OCI-LY1 (cell line): ENCODE results near the gene UBASH3B.

Source experiments
- CTCF ChIP-seq: fragments of 200-600 bp; sonication (generic), shearing (Covaris generic); IDR thresholded peaks from 2 replicates; pipeline ENCODE4 v1.5.1; 2017; ENCODE audit warnings: mild to moderate bottlenecking, antibody characterized with exemption, low read length, moderate library complexity, mixed read lengths
- EZH2 ChIP-seq: fragments of 200-600 bp; sonication (generic), shearing (Covaris generic); IDR thresholded peaks from 2 replicates; pipeline ENCODE4 v1.8.0; 2017; ENCODE audit warnings: borderline replicate concordance, mixed run types, mild to moderate bottlenecking, antibody characterized with exemption, low read length, moderate library complexity, mixed read lengths

DNA sequence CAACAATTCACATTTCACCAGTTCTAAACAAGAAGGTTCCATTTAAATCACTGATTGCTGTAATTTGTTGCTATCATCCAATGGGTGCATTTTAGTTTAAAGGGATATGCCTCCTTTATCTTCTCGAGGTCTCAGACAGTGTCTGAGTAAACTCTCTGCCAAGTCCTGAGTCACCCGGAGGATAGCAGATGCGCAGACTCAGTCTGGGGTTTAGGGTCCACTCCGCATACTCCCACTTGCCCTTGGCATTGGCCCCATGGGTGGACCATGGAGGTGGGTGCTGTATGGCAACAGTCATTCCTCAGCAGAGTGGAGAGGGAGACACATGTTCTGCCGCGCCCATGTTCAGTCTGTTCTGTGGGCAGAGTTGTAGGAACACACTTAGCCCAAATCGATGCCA lies 117.4 kb downstream of the UBASH3B start:
- no peak for TF ChIP-seq CTCF
- no peak for TF ChIP-seq EZH2
